Epidermal melanocyte (primary cell): Measurements from ENCODE around the gene BATF2.
A peak's percentile ranks its signal among the peaks of the same experiment; 100 is the strongest.

Experiments used
- DNase-seq: peaks from one replicate; pipeline ENCODE4 v3.0.0; 2011; ENCODE audit warnings: low spot score; ENCODE audit not compliant: insufficient read length

Gene BATF2

GRCh38 chr11:64970731-64971151 is 26.0 kb downstream of the BATF2 start:
- no peak for DNase-seq

GRCh38 chr11:64969209-64969608 is 27.6 kb downstream of the BATF2 start:
- no peak for DNase-seq

- no peak for DNase-seq
These were observed 29.4 kb downstream of the BATF2 start for GRCh38 chr11:64967375-64967774.

GRCh38 chr11:64963072-64963631 is 33.6 kb downstream of the BATF2 start:
- DNase-seq, result no peak

- peak; percentile 50 for DNase-seq
These were observed 36.1 kb downstream of the BATF2 start for GRCh38 chr11:64960719-64961118.

- no peak for DNase-seq
These were observed 37.3 kb downstream of the BATF2 start for GRCh38 chr11:64959498-64959897.

- no peak for DNase-seq
These were observed 42.6 kb downstream of the BATF2 start for GRCh38 chr11:64954201-64954600.

- no peak for DNase-seq
These were observed 45.2 kb downstream of the BATF2 start for GRCh38 chr11:64951529-64951928.

GRCh38 chr11:64947208-64947814 is 49.5 kb downstream of the BATF2 start:
- no peak for DNase-seq
